DLD1 (cell line): ENCODE results near the gene SYPL2.
"Not testable (repeated sequence)": the region's sequence is repeated elsewhere in the genome, so short reads cannot be mapped to it uniquely, and the experiment has no call there.

Experiments
- in situ Hi-C: cut with HindIII; loops from 2 replicates; pipeline ENCODE4 v1.10.0; 2017; ENCODE audit warnings: low sequenced_read_pairs

SYPL2 gene

GRCh38 chr1:109466452-109467300 is at the start of gene SYPL2:
Gene SYPL2, plus strand, starts transcription at chr1:109466546. Its CDS starts 298 bp downstream, at chr1:109466844.
- in situ Hi-C loops, result no loop called here

DNA sequence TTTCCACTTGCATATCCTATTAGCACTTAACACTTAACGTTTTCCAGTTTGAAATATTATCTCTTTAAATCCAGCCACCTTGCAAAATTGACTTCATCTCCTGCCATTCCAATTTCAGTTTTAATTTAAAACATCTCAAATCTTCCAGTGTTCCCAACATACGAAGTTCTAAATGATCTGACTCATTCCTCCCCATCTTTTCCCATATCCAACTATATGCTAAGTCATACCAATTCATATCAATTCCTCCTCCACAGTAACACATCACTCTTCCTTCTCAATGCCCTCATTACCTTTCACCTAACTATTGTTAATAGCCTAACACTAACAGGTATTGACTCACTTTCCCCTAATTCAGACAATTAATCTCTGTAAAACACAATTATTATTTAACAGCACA is 42.8 kb upstream of the SYPL2 start:
- in situ Hi-C loops, result no loop called here

DNA sequence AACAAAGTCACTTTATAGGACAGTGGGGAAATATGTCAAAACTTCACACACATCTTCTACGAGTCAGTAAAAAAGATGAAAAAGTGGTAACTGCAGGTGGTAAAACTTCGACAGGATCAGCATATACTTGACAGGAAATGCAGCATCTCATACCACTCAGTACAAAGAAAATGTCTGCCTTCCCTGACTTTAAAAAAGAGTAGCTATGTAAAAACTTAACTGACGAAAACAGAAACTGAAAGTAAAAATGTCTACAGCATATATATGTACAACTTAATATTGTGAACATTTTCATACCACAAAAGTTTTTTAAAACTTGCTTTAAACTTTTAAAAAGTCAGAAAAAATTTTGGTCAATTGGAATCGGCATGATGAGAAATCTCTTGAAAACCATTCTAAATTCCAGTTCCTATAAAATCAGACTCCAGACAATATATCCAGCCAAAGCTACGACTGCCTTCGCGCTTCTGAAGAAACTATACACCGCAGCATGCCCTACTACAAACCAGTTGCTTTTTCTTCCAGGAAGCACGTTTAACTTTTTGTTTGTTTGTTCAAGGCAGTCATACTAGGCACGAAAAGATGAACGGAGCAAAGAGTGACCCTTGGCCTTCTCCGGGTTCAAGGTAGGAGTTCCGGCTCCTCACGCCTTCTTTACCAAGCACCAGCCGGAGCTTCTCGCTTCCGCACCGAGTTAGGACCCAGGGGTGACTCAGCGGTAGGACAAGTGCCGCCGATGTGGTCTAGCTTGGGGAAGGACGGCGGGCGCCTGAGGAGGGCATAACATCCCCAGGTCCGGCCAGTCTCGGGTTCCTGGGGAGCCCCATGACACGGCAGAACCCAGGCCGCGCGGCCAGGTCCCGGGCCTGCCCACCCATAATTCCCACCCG is 40.7 kb upstream of the SYPL2 start:
- in situ Hi-C loops, result no loop called here

DNA sequence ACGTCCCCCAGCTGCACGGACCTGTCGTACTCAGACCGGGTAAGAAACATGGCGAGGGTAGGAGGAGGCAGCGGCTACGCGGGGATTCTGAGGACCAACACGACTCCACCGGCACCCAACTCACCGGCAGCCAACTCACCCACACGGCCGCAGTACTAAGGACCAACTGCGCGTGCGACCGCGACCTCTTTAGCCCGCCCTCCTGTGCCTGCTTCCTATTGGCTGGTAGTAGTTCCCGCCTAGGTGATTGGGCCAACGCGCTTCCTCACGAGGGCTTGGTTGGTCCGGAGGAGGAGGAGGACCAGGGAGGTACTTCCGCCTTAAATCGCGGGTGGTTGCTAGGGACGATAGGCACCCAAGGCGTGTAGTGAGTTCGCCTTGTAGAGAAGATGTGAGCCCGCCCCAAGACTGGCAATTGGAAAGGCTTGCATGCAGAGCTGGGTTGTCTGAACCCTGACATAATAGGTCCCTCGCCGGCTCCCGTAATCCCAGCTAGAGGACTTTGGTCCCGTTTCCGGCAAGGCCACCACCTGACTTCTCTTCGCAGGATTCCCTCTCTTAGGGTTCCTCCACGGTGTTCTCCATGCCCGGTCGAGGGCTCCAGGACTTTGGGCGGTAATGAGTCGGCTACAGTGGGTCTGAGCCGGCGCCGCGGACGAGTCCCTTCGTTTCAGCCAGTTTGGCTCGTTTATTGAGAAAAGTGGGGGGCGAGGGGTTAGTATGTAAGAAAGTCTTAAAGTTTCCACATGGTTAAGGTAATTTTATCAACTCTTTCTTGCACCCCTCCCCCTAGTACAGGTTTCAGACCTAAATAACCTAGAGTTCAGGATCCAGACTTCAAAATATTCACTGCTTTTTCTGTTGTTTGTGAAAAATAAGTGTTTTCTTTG is 39.8 kb upstream of the SYPL2 start, which contains the start of gene PSMA5:
Gene PSMA5 (minus strand): TSS at position 168 of the 890 bp plus-strand sequence. CDS start 118 bp downstream, at position 50.
- in situ Hi-C loops, result no loop called here

- in situ Hi-C loops, result no loop called here
Measured at GRCh38 chr1:109427171-109427467, 39.2 kb upstream of the SYPL2 start.

DNA sequence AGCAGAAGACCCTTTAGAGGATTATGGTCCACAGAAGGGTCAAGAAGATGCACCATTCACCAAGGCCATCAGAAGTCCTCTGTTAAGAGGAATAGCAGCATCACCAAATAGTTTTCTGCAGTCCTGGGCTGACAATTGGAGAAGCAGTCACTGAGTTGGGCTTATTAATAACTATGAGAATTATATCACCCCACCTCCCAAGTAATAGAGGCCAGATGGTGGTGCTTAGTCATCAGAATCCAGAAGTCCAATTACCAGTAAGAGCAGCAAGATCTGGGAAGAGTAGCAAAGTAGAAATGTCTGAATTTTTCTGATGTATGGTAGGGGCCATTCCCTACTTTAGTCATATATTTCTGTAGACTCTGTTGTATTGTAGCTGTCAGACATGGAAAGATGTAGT is 34.0 kb upstream of the SYPL2 start:
- in situ Hi-C loops, result no loop called here

DNA sequence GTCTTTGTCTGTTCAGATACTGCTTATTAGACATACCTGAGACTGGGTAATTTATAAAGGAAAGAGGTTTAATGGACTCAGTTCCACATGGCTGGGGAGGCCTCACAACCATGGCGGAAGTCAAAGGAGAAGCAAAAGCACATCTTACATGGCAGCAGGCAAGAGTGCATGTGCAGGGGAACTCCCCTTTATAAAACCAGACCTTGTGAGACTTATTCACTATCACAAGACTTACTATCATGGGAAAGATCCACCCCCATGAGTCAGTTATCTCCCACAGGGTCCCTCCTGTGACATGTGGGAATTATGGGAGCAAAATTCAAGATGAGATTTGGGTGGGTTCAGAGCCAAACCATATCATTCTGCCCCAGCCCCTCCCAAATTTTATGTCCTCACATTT is 33.0 kb upstream of the SYPL2 start:
- in situ Hi-C loops, result no loop called here

DNA sequence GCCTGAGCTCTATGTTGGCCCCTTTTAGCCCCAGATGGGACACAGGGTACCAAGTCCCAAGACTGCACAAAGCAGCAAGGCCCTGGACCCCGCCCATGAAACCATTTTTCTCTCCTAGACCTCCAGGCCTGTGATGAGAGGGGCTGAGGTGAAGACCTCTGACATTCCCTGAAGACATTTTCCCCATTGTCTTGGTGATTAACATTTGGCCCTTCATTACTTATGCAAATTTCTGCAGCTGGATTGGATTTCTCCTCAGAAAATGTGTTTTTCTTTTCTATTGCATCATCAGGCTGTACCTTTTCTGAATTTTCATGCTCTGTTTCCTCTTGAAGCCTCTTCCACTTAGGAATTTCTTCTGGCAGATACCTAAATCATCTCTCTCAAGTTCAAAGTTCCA is 31.9 kb upstream of the SYPL2 start:
- in situ Hi-C loops, result no loop called here

DNA sequence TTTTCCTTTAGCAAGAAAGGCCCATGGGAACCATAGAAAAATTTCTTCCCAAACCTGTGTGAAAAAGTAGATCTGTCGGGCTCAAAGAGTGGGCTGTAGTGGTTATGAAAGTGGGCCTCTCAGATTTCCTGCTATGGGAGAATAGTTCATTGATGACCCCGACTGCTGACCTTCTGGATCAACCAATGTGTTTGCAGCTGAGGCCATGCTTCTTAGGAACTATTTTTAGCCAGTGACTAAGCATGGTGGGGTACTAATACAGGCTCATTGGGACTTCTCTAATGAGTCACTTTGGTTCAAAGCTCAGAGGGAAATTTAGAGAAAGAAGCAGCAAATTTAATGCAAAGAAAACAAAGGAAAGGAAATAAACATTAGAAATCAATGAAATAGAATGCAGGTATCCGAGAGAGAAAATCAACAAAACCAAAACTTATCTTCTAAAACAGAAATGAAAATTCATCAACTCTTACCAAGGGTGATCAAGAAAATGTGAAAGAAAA is 27.5 kb upstream of the SYPL2 start:
- in situ Hi-C loops, result no loop called here

DNA sequence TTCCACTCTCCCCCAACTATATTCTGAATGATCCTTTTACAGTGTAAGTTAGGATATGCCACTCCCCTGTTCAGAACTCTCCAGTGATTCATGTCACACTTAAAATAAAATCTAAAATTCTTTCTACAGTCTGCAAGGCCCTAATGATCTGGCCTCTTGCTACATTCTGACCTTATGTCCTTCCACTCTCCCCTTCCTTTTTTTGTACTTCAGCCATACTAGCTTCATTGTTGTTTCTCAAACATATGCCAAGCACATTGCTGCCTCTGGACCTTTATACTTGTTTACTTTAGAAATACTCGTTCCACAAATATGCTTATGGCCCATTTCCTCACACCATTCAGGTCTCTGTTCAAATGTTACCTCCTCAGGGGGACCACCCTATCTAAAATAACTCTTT is 25.3 kb upstream of the SYPL2 start:
- in situ Hi-C loops, result no loop called here

DNA sequence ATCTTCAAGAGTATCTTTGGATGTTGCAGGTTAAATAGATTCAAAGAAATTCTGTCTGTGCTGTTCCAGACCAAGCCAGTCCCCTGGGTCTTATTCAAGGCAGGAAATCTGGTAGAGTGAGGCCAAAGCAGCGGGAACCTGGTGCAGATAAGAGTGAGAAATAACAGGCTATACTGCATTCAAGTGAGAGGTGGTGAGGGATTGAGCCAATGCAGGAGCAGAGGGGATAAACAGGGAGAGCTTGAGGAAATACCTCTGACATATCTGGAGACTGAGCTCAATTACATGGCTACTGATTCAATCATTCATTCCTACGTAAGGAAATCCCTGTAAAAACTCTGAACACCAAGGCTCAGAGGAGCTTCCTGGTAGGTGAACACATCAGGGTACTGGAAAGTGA is 22.9 kb upstream of the SYPL2 start:
- in situ Hi-C loops, result no loop called here

DNA sequence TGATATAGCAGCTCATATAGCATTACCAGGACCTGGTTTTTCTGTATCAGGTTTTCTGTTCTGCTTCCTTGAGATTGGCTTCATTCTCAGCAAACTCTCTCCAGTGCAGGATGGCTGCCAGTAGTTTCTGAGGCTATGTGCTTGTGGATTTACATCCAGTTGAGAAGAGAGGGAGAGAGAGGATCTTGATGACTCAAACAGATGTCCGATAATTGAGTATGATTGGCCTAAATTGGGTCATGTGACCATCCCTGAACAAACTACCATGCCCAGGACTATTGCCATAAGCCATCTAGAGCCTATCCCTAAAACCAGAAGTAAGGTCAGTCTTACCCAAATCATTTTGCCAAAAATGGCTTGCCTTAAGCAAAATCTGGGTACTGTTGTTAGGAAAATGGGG is 22.0 kb upstream of the SYPL2 start:
- in situ Hi-C loops, result no loop called here

DNA sequence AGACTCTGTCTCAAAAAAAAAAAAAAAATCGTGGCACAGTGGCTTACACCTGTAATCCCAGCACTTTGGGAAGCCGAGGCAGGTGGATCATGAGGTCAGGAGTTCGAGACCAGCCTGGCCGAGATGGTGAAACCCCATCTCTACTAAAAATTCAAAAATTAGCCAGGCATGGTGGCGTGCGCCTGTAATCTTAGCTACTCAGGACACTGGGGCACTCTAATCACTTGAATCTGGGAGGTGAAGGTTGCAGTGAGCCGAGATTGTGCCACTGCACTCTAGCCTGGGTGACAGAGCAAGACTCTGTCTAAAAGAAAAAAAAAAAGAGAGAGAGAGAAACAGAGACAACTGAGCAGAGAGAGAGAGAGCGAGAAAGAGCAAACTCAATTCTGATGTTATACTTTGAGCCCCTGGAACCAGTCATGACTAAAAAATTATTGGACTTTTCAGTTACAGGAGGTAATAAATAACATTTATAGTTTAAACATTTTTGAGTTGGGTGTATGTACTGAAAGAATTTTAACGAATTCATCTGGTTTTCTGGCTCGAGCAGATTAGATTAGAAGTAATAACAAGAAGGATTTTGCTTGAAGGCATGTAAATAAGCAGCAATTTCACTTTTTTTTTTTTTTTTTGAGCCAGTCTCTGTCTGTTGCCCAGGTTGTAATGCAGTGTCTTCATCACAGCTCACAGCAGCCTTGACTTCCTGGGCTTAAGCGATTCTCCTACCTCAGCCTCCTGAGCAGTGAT is 20.2 kb upstream of the SYPL2 start:
- in situ Hi-C loops, result not testable (repeated sequence)

GRCh38 chr1:109447524-109447923 is 18.8 kb upstream of the SYPL2 start:
- in situ Hi-C loops, result no loop called here

GRCh38 chr1:109454497-109455133 is 11.7 kb upstream of the SYPL2 start:
- in situ Hi-C loops, result no loop called here

GRCh38 chr1:109457819-109458218 is 8.5 kb upstream of the SYPL2 start:
- in situ Hi-C loops, result no loop called here

DNA sequence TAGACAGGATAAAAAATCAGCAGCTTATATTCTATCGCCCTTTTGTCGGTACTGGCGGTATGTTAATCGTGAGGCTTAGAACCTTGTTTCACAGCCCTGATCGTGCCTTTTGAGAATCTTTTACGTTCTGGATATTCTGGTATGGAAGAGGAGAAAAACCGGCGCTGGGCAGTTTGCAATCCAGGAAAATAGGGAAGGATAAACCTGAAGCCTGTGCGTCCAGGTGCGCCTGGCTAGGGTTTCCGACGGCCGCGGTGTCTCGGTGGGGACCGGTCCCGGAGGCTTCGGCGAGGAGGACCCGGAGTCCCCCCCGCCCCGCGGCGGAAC is 258 bp upstream of the SYPL2 start:
- in situ Hi-C loops, result no loop called here

GRCh38 chr1:109467301-109467777 is 993 bp downstream of the SYPL2 start:
- in situ Hi-C loops, result no loop called here

DNA sequence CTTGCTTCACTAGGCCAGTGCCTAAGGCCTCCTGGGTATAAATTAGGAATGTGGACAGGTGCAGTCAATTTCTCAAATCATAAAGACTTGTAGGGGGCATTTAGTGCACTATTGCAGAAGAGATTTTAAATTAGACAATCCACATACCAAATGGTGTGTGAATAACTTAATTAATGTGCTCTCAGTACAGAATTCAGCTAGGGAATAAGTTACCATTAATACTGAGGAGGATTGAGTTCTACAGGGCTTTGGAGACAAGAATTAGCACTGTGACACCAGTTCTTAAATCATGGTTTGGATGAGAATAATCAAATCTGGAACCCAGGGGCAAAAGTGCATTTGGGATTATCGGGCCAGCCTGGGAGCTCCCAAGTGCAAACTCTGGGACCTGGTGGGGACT is 1.7 kb downstream of the SYPL2 start:
- in situ Hi-C loops, result no loop called here

DNA sequence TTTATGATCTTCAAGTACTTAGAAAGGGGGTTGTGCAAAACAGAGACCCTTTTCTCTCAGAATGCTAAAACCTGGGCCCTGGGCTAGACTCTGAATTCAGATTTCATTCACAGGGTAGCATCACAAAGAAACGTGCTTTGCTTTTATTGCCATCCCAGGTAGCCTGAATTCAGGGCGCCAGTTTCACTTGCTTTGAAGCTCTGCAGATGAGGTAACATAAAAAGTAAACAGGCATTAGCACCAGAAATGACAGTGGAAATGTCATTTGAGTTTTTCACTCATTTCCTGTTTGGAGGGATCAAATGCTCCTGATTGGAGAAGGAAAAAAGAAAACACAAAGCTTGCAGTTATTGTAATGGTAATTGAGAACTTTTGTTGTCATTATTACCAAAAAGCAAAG is 2.6 kb downstream of the SYPL2 start:
- in situ Hi-C loops, result no loop called here
